ENCODE measurements around the gene TMA7B. TPM values are rescaled to one million over a fixed set of nuclear protein-coding genes. Genes with fewer than 3 reads are reported as not detected.

The TMA7B gene
- total RNA-seq, 1 donor from 2014 or later = not detected

DNA sequence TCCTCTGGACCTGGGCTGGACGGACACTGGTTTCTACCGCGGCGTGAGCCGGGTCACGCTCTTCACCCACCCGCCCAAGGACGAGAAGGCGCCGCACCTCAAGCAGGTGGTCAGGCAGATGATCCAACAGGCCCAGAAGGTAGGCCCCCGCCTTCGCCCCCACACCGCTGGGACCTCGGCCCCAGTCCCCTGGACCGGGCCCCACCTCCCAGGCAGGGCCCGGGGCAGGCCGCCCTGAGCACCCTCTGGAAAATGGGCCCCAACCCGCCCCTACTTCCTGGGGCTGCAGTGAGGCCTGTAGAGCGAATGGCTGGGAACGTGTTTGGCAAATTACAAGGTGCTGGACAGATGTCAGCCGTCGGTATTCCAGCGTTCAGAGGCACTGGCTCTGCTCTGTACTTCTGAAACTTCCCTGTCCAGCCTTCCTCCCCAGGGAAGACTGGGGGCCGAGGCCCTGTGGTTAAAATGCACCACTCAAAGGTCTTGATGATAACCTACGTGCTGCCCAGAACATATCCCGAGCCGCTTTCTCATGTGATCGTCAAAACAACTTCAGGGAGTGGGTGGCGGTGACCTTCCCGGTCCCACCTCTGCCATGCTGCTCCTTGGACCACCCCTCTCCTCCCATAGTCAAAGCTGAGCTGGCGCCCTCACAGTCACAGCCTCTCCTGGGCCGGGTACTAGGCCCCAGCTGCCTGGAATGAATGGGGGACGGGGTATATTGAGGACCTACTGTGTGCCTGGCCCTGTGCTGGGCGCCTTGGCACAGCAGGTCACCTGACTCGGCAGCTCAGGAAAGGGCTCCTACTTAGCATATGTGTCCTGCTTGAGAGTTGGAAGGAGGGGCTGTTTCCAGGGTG is 35.4 kb downstream of the TMA7B start:
- intact Hi-C loops (cut with micrococcal nuclease) = no loop called here
- no peak for DNase-seq
- no peak for ATAC-seq

DNA sequence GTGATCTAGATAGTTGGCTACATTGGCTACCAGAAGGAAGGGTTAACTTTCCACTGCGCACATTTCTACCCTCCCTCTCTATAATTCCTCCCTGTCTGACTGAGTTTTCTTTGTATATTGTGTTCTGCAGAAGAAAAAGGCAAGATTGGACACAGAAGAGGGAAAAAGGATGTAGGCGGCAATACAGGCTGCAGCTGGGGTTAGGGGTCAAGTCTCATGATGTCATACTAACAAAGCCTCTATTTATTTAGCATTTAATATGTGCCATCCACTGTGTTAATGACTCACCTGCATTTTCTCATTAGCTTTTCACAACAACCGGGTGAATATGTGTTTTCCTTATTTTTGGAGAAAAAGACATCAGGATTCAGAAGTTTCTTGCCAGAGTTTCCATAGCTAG is 36.5 kb downstream of the TMA7B start:
- ATAC-seq = no peak
- no peak for DNase-seq
- intact Hi-C loops (cut with micrococcal nuclease) = no loop called here

DNA sequence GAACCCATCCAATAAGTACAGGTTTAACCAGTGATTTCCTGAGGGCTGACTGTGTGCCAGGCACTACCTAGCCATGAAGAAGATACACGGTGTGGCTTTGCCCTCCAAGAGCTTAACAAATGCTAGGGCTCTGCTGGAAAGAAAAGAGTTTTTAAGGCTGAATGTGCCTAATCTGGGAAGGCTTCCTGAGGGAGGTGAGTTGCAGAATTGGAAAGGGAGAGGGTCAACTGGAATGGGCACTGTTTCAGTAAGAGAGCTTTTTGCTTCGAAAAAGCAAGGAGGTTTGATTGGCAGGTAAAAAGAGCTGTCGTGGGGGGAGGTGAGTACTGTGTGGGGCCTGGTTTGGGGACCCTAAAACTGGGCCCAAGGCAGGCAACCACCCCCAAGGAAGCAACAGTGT is 37.2 kb downstream of the TMA7B start:
- DNase-seq = no peak
- no peak for ATAC-seq
- intact Hi-C loops (cut with micrococcal nuclease) = no loop called here

DNA sequence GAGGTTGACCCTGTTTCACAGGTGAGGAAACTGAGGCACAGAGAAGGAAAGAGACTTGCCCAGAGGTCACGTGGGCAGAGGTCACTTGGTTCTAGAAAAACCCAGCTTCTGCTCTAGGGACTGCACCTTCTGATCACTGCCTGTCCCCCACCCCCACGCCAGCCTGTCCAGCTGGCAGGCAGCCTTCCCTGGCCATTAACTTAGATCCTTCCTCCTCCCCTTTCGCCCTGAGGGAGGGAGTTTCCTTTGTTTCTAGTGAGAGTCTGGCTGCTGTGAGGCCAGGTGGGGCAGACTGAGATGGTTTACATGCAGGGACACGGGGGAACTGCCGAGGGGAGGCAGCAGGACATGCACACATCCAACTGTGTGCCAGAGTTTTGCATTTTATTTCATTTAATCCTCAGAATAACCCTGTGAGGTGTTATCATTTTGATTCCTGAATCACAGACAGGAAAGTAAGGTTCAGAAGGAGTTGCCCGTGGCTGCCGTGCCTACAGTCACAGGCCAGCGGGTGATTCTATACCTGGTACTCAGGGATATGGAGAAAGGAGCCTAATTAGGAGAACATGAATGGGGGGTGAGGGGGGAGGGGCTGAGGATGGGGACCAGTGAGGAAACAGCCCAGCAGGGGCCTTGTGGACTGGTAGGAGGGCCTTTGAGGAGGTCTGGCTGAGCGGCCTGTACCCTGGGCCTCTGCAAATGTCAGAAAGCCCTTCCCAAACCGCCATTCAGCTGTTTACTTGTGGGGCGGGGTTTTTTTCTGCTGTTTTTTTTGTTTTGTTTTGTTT is 37.9 kb downstream of the TMA7B start:
- ATAC-seq (peak; percentile 68), DNase-seq (peak; percentile 69)
- intact Hi-C loops (cut with micrococcal nuclease) = no loop called here

DNA sequence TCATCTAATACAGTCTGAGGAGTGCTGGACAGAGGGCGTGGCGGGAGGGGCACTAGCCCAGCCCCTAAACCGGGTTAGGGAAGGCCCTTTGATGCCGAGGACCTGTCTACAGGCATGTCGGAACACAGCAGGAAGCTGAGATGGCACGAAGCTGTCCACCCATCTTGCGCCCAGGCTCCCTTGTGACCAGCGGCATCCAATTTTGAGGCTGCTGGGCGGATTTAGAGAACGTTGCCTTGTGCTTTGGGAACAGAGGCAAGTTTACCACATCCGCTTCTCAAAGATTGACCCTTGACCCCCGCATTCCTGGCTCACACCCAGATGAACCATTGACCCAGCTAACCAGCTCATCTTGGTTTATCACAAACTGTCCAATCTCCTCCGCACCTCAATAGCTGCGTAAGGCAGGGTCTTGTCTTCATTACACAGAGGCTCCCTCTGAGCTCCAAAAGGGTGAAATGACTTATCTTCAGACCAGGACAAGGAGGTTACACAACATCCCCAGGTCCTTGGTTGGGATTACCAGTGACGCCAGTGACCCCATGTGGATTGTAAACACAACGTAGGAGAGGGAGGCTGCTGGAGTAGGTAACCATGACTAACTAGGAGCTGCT is 39.1 kb downstream of the TMA7B start:
- DNase-seq (no peak), ATAC-seq (no peak)
- intact Hi-C loops (cut with micrococcal nuclease) = no loop called here

DNA sequence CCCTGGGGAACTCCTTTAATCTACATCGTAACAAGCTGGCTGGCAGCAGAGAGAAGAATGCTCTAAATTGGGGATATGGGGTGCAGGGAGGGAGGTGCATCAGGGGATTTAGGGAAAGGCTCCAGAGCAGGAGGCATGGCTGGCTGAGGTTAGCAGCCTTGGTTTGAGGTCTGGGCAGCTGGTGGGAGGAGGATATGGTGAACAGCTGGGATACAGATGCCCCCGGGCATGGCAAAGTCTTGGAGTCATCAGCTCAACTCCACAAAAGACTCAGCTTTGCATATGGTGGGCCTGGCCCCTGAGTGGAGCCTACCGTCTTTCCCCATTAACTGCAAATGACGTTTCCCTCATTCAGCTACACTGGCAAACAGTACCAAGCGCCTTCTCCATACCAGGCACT is 40.0 kb downstream of the TMA7B start:
- DNase-seq (no peak), ATAC-seq (no peak)
- intact Hi-C loops (cut with micrococcal nuclease) = no loop called here

DNA sequence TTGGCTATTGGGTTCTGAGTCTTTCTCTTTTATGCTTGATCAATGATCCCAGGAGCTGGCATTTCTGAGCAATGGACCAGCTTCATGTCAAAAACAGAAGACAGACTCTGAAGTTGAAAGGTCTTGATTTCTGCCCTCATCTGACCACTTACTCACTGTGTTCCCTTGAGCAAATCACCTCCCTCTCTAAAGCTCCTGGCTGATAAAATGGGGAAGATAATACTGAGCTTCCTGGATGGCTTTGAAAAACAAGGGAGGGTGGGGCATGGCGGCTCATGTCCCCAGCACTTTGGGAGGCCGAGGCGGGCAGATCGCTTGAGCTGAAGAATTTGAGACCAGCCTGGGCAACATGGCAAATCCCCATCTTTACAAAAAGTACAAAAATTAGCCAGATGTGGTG is 40.9 kb downstream of the TMA7B start:
- ATAC-seq = no peak
- intact Hi-C loops (cut with micrococcal nuclease) = no loop called here
- no peak for DNase-seq

DNA sequence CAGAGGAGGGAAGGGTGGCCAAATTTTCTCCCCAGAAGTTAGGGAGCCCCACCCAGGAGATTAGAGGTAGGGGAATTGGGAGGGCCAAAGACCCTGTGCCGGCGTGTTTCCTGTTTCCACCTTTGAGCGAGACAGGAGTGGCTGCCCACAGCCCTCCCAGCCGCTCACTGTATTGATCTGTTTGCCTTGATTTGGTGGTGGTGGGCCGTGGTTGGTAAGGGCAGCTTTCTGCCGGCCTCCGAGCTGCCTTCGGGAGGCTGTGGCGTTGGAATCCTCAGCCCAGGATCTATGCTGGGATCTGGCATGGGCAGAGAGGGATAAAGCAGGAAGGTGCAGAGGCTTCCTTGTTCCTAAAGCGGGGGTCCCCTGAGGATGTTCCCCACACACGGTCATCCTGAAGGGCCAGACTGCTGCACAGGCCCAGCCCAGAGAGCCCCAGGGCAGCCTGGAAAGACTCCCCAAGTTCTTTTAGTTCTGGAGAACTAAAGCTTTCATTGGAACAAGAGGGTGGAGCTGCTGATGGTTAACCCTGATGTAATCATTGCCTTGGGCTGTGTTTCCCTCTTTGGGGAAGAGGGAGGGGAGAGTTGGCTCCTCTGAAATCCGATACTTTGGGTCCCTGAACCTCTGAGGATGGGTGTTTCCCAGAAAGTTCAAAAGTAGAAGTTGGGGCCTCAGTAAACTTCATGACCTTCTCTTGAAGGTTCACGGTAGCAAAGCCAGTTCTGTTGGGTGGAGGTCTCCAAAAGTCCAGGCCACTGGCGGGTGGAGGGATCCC is 41.8 kb downstream of the TMA7B start:
- intact Hi-C loops (cut with micrococcal nuclease) = no loop called here
- no peak for DNase-seq
- no peak for ATAC-seq

DNA sequence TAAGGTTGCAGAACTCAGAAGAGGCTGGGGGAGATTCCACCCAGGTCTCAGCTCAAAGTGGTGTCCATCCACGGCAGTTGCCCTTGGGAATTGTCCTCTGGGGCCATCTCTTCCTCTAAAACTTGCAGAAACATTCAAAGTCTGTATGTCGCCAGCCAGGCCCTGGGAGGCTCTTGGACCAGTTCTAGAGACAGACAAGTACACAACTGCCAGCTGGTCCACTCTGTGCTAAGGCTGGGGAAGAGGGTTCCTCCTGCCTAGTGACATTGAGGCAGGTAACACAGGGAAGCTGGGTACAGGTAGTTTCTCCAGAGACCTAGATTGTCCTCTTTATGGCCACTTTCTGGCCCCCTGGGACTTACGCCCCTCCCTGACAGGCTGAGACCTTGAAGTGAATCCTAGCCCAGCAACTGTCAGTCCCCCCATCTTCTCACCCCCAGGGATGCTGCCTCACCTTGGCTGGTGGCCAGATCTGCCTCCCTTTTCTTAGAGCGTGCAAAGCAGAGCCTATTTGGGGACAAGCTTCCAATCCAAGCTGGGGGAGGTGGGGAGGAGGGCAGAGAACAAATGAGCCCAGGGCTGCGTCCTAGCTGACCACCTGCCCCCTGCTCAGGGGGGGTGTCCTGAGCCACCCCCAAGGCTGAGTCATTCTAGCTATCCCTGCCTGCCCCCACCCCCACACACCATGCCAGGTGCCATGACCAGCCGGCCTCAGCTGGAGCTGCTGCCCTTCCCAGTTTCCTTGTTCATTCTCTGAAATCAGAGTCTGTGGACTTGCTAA is 42.9 kb downstream of the TMA7B start:
- ATAC-seq (no peak), DNase-seq (no peak)
- intact Hi-C loops (cut with micrococcal nuclease) = no loop called here

DNA sequence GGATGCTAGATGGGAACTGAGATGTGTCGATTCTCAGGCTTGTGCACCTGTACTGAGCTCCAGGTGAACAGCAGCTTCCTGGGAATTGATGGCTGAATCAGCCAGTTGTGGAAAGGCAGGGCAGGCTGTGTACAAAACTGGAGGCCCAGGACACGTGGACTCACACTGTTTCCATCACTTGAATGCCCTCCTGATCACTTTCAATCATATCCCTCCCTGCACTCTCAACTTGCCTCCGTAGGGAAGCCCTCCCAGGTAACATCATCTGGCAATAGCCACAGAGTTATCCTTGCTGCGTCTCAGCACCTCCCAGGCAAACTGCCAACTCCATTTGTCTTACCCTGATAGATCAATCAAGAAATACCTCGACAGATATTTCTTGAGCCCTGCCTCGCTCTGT is 44.6 kb downstream of the TMA7B start:
- DNase-seq (no peak), ATAC-seq (no peak)
- intact Hi-C loops (cut with micrococcal nuclease) = no loop called here

DNA sequence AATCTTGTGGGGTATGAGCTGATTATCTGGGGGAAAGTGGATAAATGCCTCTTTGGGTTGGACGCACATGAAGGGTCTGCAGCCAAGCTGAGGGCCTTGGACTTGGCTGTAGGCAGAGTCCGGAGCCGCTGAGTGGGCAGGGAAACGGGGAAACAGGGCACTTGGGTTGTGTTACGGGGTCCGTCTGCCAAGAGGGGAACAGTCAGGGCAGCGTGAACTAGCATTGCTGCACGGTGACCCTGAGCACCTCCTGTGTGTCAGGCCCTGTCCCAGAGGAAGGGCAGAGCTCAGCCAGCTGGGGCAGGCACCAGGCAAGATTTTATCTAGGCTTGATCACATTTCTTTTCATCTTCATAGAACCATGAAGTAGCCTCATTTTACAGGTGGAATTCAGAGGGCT is 46.4 kb downstream of the TMA7B start:
- intact Hi-C loops (cut with micrococcal nuclease) = no loop called here
- DNase-seq (no peak), ATAC-seq (no peak)

DNA sequence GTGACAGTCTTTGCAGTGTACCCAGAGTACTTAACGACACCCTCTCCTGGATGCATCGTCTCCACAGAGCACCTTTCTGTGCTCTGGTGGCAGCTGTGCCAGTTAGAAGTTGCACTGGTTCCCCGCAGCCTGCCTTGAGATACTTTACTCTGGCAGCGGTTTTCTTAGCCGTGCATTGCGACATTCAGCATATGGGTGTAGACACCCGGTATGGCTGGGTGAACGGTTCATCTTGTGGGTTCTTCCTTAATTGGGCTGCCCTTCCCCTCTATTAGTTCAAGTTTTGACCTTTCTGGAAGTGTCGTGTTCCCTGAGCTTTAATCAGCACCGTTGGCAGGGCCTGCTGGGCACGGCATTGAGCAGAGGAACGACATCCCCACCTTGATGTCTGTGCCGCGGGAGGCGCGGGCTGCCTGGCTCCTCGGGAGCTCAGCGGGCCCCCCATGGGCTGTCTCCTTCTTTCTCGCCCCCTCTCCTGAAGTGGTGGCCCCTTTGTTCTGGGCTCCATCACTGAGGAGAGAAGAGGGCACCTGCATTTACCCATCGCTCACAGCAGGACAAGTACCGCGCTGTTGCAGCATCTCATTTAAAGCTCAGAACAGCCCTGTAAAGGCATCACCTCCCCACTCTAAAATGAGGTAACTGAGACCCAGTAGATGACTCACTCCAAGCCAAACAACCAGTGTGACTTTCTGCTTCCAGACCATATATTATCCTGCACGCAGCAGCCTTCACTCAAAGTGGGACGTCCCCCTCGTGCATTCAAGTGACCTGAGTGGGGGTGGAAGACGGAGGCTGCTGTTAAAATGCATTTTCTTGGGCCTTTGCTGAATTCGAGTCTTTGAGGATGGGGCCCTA is 47.9 kb downstream of the TMA7B start:
- ATAC-seq = no peak
- intact Hi-C loops (cut with micrococcal nuclease) = no loop called here

DNA sequence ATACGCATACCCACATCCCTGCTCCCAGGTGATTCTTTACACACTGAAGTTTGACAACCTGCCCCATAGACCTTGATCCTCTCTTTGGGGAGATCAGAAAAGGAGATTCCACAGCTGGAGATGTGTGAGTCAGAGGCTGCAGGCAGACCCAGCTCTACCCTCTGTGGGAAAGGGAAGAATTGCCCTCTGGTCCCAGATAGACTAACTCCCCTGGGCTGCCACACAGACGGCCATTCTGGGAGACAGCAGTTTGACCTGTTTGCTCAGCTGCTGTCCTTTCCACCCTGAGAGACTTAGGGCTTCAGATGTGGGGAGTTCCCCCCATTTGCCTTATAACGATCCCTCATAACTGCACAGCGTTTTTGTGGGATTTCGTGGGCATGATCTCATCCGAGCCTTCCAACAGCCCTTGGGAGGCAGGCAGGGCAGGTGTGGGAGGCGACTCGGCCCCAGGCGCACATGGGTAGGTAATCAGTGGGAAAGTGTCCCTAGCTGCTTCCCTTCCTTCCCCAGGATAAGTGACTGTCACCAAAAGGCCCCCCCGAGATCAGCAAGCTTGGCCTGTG is 48.6 kb downstream of the TMA7B start:
- intact Hi-C loops (cut with micrococcal nuclease) = no loop called here
- no peak for ATAC-seq
- no peak for DNase-seq

More for the DNA sequence above, 47.9 kb downstream of the TMA7B start:
- no peak for DNase-seq

DNA sequence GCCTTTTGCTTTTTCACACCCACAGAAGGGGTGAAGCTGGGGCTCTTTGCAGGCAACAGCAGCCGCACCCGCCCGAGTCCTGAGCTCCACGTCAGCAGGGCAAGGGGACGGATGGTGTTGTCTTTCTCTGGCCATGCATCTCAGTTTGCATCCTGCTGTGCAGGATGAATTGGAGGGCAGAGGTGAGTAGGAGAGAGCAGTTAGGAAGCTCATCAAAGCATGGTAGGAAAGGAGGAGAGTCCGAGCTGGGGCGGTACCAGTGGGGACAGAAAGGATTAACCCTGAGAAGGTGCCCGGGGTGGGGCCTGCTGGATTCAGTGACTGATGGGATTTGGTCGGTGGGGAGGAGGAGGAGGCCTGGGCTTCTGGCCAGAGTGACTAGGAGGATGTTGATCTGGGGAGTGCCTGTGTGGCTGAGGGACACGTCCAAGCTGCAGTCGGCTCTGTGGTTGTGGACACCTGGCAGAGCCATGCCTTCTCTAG is 49.1 kb downstream of the TMA7B start:
- DNase-seq (no peak), ATAC-seq (no peak)
- intact Hi-C loops (cut with micrococcal nuclease) = no loop called here

DNA sequence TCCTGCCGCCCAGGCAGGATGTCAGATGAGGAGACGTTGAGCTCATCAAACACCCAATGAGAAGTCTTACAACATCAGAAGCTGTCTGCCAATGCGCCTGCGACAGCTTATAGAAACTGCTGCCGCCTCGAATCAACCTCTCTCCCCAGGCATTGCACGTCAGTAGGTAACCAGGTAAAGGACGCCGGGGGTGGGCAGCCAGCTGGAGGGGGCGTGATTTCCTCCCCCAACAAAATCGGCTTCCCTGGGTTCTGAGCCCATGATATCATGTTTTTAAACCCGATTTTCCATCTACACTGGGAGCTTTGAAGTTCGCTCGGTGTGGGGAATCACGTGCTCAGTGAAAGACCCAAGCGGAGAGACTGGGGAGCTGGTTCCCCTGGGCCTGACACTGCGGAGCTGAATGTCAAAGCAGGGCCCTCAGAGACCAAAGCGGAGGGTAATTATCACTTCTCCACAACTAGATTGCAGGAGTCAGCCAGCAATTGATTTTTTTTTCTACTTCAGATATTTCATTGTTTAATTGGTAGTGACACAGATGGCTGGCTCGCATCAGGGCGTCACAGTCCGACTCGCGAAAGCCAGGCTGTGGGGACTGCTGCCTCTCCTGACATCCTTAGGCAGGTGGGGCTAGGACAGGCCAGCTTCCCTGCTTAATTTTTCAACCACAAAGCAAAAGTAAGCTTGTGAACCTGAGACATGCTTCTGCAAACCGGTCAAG is 49.9 kb downstream of the TMA7B start:
- DNase-seq = no peak
- ATAC-seq = no peak
- intact Hi-C loops (cut with micrococcal nuclease) = no loop called here

DNA sequence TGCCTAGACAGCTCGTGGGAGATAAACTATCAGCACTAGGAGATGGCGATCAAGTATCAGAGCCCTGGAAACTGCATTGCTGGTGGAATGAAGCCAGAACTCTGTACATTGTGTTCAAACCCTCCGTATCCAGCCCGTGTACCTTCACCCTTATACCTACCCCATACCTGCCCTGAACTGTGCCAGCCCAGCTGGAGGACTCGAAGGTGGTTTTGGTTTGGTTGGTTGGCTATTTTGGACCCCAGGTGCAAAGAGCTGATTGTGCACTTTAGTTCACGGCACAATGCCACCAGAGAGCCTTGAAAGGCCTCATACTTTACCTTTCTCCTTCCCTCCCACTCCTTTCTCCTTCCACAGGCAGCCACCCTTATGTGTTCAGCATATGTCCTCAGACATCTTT is 50.5 kb downstream of the TMA7B start:
- ATAC-seq (no peak), DNase-seq (no peak)
- intact Hi-C loops (cut with micrococcal nuclease) = no loop called here
